ENCODE data around the gene PITPNM3.

The PITPNM3 gene

GRCh38 chr17:6558932-6559752 is 2.8 kb upstream of the PITPNM3 start:
- TF ChIP-seq RAD21 (IDR thresholded peaks at IDR 0.05; ENCODE audit: low read depth) (peak; percentile 37; the same call in 1 of the 2 replicates), REST (IDR thresholded peaks at IDR 0.05; ENCODE audit: low read depth) (no peak), NFIC (IDR thresholded peaks at IDR 0.05) (no peak)

- TF ChIP-seq TAF1 (IDR thresholded peaks at IDR 0.05; ENCODE audit: low read depth) (no peak), USF1 (IDR thresholded peaks at IDR 0.05) (no peak), EP300 (IDR thresholded peaks at IDR 0.05; ENCODE audit: borderline replicate concordance) (no peak), FOXM1 (IDR thresholded peaks at IDR 0.05; ENCODE audit: borderline replicate concordance, low read depth) (no peak), NFIC (IDR thresholded peaks at IDR 0.05) (no peak), REST (IDR thresholded peaks at IDR 0.05; ENCODE audit: low read depth) (no peak), CREB1 (IDR thresholded peaks at IDR 0.05; ENCODE audit: low read depth) (no peak), TEAD4 (IDR thresholded peaks at IDR 0.05) (no peak), TCF12 (IDR thresholded peaks at IDR 0.05; ENCODE audit: low read depth) (no peak), CEBPB (IDR thresholded peaks at IDR 0.05) (no peak)
These were observed 1.9 kb upstream of the PITPNM3 start for GRCh38 chr17:6558276-6558675.

GRCh38 chr17:6557040-6557438 is 684 bp upstream of the PITPNM3 start:
- TF ChIP-seq REST (IDR thresholded peaks at IDR 0.05; ENCODE audit: low read depth) (no peak), EP300 (IDR thresholded peaks at IDR 0.05; ENCODE audit: borderline replicate concordance) (no peak), TCF12 (IDR thresholded peaks at IDR 0.05; ENCODE audit: low read depth) (no peak), MAX (IDR thresholded peaks at IDR 0.05) (no peak), ZBTB7A (IDR thresholded peaks at IDR 0.05; ENCODE audit: low read depth) (no peak), CEBPB (IDR thresholded peaks at IDR 0.05) (no peak), FOXM1 (IDR thresholded peaks at IDR 0.05; ENCODE audit: borderline replicate concordance, low read depth) (no peak), RAD21 (IDR thresholded peaks at IDR 0.05; ENCODE audit: low read depth) (no peak), USF1 (IDR thresholded peaks at IDR 0.05) (no peak), EGR1 (IDR thresholded peaks at IDR 0.05) (no peak), YY1 (IDR thresholded peaks at IDR 0.05; ENCODE audit: low read depth) (no peak), CREB1 (IDR thresholded peaks at IDR 0.05; ENCODE audit: low read depth) (no peak)

- TF ChIP-seq YY1 (IDR thresholded peaks at IDR 0.05; ENCODE audit: low read depth) (peak; percentile 43; the same call in 1 of the 2 replicates), TEAD4 (IDR thresholded peaks at IDR 0.05) (0 out of 2 replicates have a peak, but pooled peaks have one; percentile 7), TAF1 (IDR thresholded peaks at IDR 0.05; ENCODE audit: low read depth) (0 out of 2 replicates have a peak, but pooled peaks have one; percentile 30), ZBTB7A (IDR thresholded peaks at IDR 0.05; ENCODE audit: low read depth) (peak; percentile 82; the same call in 1 of the 2 replicates), RAD21 (IDR thresholded peaks at IDR 0.05; ENCODE audit: low read depth) (peak; percentile 6; the same call in 1 of the 2 replicates), MAX (IDR thresholded peaks at IDR 0.05) (0 out of 2 replicates have a peak, but pooled peaks have one; percentile 23), USF1 (IDR thresholded peaks at IDR 0.05) (no peak), CREB1 (IDR thresholded peaks at IDR 0.05; ENCODE audit: low read depth) (no peak), TCF12 (IDR thresholded peaks at IDR 0.05; ENCODE audit: low read depth) (no peak; the same call in 1 of the 2 replicates)
These were observed 829 bp downstream of the PITPNM3 start for GRCh38 chr17:6555331-6556120.

All from Ishikawa (cell line).